Prostate gland (tissue), 2 donors: Measurements from ENCODE around the gene CREG2. TPM values are rescaled to one million over a fixed set of nuclear protein-coding genes. Genes with fewer than 3 reads are reported as not detected.
A peak's percentile ranks its signal among the peaks of the same experiment; 100 is the strongest.

Source experiments
- DNase-seq: peaks from one replicate; pipeline ENCODE4 v3.0.0-alpha.2; 2019; ENCODE audit warnings: low spot score
- H3K27ac ChIP-seq, 2 donors: fragments of 200-600 bp; sonication (generic); 2 replicates each; pipeline ENCODE4 v1.5.1; 2017 to 2019
- H3K27me3 ChIP-seq: fragments of 200-600 bp; sonication (generic); replicated peaks from 2 replicates; pipeline ENCODE4 v1.5.1; 2019; ENCODE audit not compliant: insufficient read depth
- H3K36me3 ChIP-seq, 2 donors: fragments of 200-600 bp; sonication (generic); 1 replicate in 1 of 2; 2 replicates in 1 of 2; pipeline versions ENCODE4 v1.5.1 to v1.8.1; 2017 to 2019
- H3K4me1 ChIP-seq: fragments of 200-600 bp; sonication (generic); replicated peaks from 2 replicates; pipeline ENCODE4 v1.5.1; 2019
- H3K4me3 ChIP-seq, 2 donors: fragments of 200-600 bp; sonication (generic); 2 replicates each; pipeline ENCODE4 v1.5.1; 2017 to 2019
- H3K9me3 ChIP-seq: fragments of 200-600 bp; sonication (generic); 2 replicates; pipeline ENCODE4 v1.5.1; 2017
- POLR2A ChIP-seq: fragments of 450-650 bp; IDR thresholded peaks from one replicate; pipeline ENCODE4 v1.6.1; 2016; ENCODE audit warnings: antibody characterized with exemption, mild to moderate bottlenecking
- POLR2AphosphoS5 ChIP-seq: sonication (generic); formaldehyde crosslinking; IDR thresholded peaks from one replicate; pipeline ENCODE4 v1.6.1; 2017; ENCODE audit warnings: antibody characterized with exemption
- WGBS: methylation state at CpG from one replicate; pipeline ENCODE4 v1.1.5; 2018; 5-methylcytosine and 5-hydroxymethylcytosine counted together
- intact Hi-C: fragments of 100-400 bp; cut with DNase I; formaldehyde crosslinking; loops from one replicate; pipeline ENCODE4 v1.14.2; 2022
- total RNA-seq, 2 donors: library from RNA; depleted of rRNA; stranded (reverse); fragments of >200 nt; gene quantifications; one replicate each; pipeline ENCODE4 v1.1.0, GENCODE V29; 2016
- TF ChIP-seq, protein P1 (sequence below), 4 experiments: fragments of 200-600 bp in 2 of 4; fragments of 450-650 bp in 2 of 4; sonication (generic) in 2 of 4; IDR thresholded peaks; 1 replicate in 3 of 4; 2 replicates in 1 of 4; pipeline ENCODE4 v1.5.1; 2016 to 2019; ENCODE audit warnings: antibody characterized with exemption in 4 of 4, mild to moderate bottlenecking in 2 of 4, moderate library complexity in 2 of 4

The CREG2 gene
- total RNA-seq, 2 donors from 2014 or later = not detected

DNA sequence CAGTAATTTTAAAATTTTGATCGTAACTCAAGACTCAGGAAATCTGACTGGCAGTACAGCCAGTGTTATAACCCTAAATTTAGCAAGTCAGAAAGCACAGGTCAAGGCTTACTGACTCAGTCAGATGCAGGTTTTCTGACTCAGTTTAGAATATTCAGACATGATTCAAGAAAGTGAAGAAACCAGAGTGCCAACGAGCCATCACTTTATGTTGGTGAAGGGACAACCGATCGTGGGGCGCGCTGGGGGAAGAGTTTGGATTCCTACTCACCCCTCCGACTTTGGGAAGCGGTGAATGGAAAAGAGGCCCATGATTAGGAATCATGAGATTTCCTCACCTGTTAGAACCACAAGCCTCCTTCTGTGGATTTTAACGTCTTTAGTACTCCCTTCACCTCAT lies 79.8 kb downstream of the CREG2 start:
- Histone ChIP-seq H3K27me3 (no peaks in the 10 kb centered on the region), H3K9me3 (no peaks in the 10 kb centered on the region), H3K36me3 (no peaks in the 10 kb centered on the region), H3K27ac (peak overlapping the region; percentile 87 to 91), H3K4me1 (peaks cover 13% of the 10 kb centered on the region), H3K4me3 (peak overlapping the region; percentile 96 to 99)
- intact Hi-C loops = no loop called here
- TF ChIP-seq POLR2AphosphoS5 = no peak
- TF ChIP-seq, protein P1, sequence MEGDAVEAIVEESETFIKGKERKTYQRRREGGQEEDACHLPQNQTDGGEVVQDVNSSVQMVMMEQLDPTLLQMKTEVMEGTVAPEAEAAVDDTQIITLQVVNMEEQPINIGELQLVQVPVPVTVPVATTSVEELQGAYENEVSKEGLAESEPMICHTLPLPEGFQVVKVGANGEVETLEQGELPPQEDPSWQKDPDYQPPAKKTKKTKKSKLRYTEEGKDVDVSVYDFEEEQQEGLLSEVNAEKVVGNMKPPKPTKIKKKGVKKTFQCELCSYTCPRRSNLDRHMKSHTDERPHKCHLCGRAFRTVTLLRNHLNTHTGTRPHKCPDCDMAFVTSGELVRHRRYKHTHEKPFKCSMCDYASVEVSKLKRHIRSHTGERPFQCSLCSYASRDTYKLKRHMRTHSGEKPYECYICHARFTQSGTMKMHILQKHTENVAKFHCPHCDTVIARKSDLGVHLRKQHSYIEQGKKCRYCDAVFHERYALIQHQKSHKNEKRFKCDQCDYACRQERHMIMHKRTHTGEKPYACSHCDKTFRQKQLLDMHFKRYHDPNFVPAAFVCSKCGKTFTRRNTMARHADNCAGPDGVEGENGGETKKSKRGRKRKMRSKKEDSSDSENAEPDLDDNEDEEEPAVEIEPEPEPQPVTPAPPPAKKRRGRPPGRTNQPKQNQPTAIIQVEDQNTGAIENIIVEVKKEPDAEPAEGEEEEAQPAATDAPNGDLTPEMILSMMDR (IDR thresholded peaks at IDR 0.05) = no peak
- no peak for TF ChIP-seq POLR2A
- WGBS = 40% methylated on average over 9 of the region's 9 CpGs
- no peak for DNase-seq

DNA sequence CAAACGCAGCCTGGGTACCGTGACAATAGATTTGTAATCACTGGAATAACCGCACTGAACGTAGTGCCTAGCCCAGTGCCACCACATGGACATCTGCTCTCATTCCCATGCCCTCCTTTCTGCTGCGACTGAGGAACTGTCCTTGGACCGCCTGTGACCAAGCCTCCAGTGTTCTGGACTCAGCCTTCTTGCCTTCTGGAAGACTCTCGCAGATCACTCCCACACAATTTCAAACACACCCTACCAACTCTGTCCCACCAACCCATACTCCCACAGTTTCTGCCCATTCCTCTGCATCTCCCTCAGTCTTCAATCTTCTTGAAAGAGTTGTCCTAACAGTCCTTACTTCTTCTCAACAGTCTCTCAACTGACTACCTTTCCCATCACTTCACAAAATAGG lies 80.9 kb downstream of the CREG2 start:
- H3K27ac ChIP-seq = peak overlapping the region; percentile 87 to 91
- no peaks in the 10 kb centered on the region for H3K9me3 ChIP-seq
- H3K27me3 ChIP-seq = no peaks in the 10 kb centered on the region
- H3K4me3 ChIP-seq = peak overlapping the region; percentile 96 to 99
- DNase-seq = no peak
- intact Hi-C loops = no loop called here
- 58% methylated on average over 7 of the region's 7 CpGs for WGBS
- peaks cover 17% of the 10 kb centered on the region for H3K4me1 ChIP-seq
- TF ChIP-seq POLR2A (no peak), POLR2AphosphoS5 (no peak)
- TF ChIP-seq, protein P1 (IDR thresholded peaks at IDR 0.05) = no peak
- H3K36me3 ChIP-seq = no peaks in the 10 kb centered on the region

DNA sequence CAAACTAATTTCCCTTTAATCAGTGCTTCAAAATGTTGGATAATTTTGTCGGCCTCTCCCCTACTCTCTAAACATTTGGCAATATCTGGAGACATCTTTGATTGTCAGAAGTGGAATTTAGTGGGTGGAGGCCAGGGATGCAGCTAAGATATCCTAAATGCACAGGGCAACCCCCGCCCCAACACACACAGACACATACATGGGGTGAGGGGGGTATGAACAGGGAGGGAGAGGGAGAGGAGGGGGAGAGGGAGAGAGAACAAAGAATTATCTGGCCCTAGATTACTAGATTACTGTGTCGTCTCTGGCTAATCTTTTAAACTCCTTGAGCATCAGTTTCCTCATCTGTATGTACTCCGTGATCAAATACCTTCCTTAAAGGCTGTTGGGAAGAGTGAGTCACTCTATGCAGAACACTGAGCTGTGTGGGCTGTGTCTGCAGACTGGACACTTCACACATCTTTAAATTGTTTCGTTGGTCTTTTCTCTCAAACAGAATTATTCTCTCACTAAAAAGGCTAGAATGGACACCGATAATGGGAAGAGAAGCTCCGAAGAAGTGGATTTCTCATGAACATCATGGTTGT lies 81.7 kb downstream of the CREG2 start:
- H3K36me3 ChIP-seq = no peaks in the 10 kb centered on the region
- peaks cover 18% of the 10 kb centered on the region for H3K4me1 ChIP-seq
- no peak overlapping the region for H3K27ac ChIP-seq
- no peaks in the 10 kb centered on the region for H3K27me3 ChIP-seq
- no peaks in the 10 kb centered on the region for H3K9me3 ChIP-seq
- TF ChIP-seq POLR2AphosphoS5 = no peak
- TF ChIP-seq POLR2A = no peak
- TF ChIP-seq, protein P1 (IDR thresholded peaks at IDR 0.05) = no peak
- peak overlapping the region in 1 of 2 donors; percentile 99 for H3K4me3 ChIP-seq
- DNase-seq = no peak
- intact Hi-C loops = no loop called here
- WGBS = 69% methylated on average over 7 of the region's 7 CpGs

DNA sequence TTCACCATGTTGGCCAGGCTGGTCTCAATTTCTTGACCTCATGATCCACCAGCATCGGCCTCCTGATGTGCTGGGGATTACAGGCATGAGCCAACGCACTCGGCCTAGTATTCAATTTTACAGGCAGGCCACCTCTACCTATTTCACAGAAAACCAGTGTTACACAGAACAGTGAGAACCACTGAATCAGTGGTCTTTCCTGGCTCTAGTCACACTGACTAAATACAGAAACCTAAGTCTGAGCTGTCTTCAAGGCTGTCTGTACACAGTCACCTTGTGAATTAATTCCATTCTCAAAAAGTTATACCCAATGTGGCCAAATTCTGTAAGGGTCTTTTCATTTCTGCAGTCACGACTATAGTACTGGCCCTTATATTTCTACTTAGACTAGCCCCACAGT lies 82.3 kb downstream of the CREG2 start:
- Histone ChIP-seq H3K4me3 (no peak overlapping the region), H3K27ac (no peak overlapping the region), H3K9me3 (no peaks in the 10 kb centered on the region), H3K4me1 (peaks cover 18% of the 10 kb centered on the region), H3K27me3 (no peaks in the 10 kb centered on the region), H3K36me3 (no peaks in the 10 kb centered on the region)
- 92% methylated on average over 4 of the region's 4 CpGs for WGBS
- TF ChIP-seq POLR2AphosphoS5 = no peak
- TF ChIP-seq, protein P1 (IDR thresholded peaks at IDR 0.05) = no peak
- no peak for TF ChIP-seq POLR2A
- DNase-seq = no peak
- intact Hi-C loops = no loop called here

DNA sequence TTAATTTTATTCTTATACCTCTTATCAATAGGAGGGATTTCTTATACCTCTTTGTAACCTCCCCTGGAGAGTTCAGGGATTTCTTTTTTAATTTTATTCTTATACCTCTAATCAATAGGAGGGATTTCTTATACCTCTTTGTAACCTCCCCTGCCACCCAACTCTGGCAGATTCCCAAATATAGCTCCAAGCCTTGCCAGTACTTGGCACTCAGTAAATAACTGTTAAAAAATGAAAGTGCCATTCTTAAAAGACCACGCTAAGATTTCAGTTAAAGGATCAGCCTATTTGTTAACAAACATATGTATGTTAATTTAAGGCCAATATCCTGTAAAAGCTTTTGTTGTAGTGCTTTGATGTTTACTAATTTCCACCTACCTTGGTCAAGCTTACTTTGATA lies 83.6 kb downstream of the CREG2 start:
- no peaks in the 10 kb centered on the region for H3K9me3 ChIP-seq
- H3K27me3 ChIP-seq = no peaks in the 10 kb centered on the region
- WGBS = 42% methylated on average over 1 of the region's 1 CpG
- DNase-seq = no peak
- H3K4me1 ChIP-seq = peaks cover 18% of the 10 kb centered on the region
- no peak overlapping the region for H3K27ac ChIP-seq
- no peaks in the 10 kb centered on the region for H3K36me3 ChIP-seq
- TF ChIP-seq, protein P1 (IDR thresholded peaks at IDR 0.05) = no peak
- TF ChIP-seq POLR2AphosphoS5 = no peak
- TF ChIP-seq POLR2A = no peak
- intact Hi-C loops = no loop called here
- H3K4me3 ChIP-seq = no peak overlapping the region
